ENCODE measurements around the gene KIF26A.

KIF26A gene

GRCh38 chr14:104211741-104212140 lies 73.4 kb downstream of the KIF26A start:
- H3K27ac ChIP-seq (ENCODE audit: low read depth, low read length) = no peak overlapping the region
- no peaks in the 10 kb centered on the region for H3K27me3 ChIP-seq (ENCODE audit: low read length)
- H3K36me3 ChIP-seq (ENCODE audit: low read length) = no peaks in the 10 kb centered on the region
- no peak overlapping the region for H3K4me3 ChIP-seq (ENCODE audit: insufficient read depth, low read length, poor library complexity, severe bottlenecking)
- no peaks in the 10 kb centered on the region for H3K9me3 ChIP-seq (ENCODE audit: insufficient read depth, low read length)
- TF ChIP-seq CTCF (IDR thresholded peaks at IDR 0.05; ENCODE audit: insufficient read depth, low read length, poor library complexity, severe bottlenecking) = no peak
- TF ChIP-seq EZH2phosphoT487 (conservative IDR thresholded peaks at IDR 0.05; ENCODE audit: low read length) = no peak
- H4K20me1 ChIP-seq (ENCODE audit: low read depth, low read length) = no peaks in the 10 kb centered on the region
- H3K79me2 ChIP-seq (ENCODE audit: insufficient read depth, low read length) = no peaks in the 10 kb centered on the region
- H3K9me2 ChIP-seq (replicated peaks; ENCODE audit: insufficient read depth, low read length) = no peaks in the 10 kb centered on the region
- no peak overlapping the region for H3K4me2 ChIP-seq (ENCODE audit: low read depth, low read length, poor library complexity, severe bottlenecking)
- H3K9ac ChIP-seq (ENCODE audit: low read length) = no peak overlapping the region
- no peaks in the 10 kb centered on the region for H3F3A ChIP-seq (ENCODE audit: insufficient read depth)
- no peak overlapping the region for H2AFZ ChIP-seq (ENCODE audit: low read depth, low read length, severe bottlenecking)

GRCh38 chr14:104212206-104213095 lies 74.1 kb downstream of the KIF26A start:
- no peak overlapping the region for H3K4me2 ChIP-seq (ENCODE audit: low read depth, low read length, poor library complexity, severe bottlenecking)
- no peak overlapping the region for H3K27ac ChIP-seq (ENCODE audit: low read depth, low read length)
- no peak overlapping the region for H3K4me3 ChIP-seq (ENCODE audit: insufficient read depth, low read length, poor library complexity, severe bottlenecking)
- no peaks in the 10 kb centered on the region for H3K27me3 ChIP-seq (ENCODE audit: low read length)
- H3F3A ChIP-seq (ENCODE audit: insufficient read depth) = no peaks in the 10 kb centered on the region
- no peaks in the 10 kb centered on the region for H3K36me3 ChIP-seq (ENCODE audit: low read length)
- H4K20me1 ChIP-seq (ENCODE audit: low read depth, low read length) = no peaks in the 10 kb centered on the region
- H3K9me2 ChIP-seq (replicated peaks; ENCODE audit: insufficient read depth, low read length) = no peaks in the 10 kb centered on the region
- no peak overlapping the region for H3K9ac ChIP-seq (ENCODE audit: low read length)
- TF ChIP-seq EZH2phosphoT487 (conservative IDR thresholded peaks at IDR 0.05; ENCODE audit: low read length) = no peak
- no peak for TF ChIP-seq CTCF (IDR thresholded peaks at IDR 0.05; ENCODE audit: insufficient read depth, low read length, poor library complexity, severe bottlenecking)
- no peak overlapping the region for H2AFZ ChIP-seq (ENCODE audit: low read depth, low read length, severe bottlenecking)
- H3K9me3 ChIP-seq (ENCODE audit: insufficient read depth, low read length) = no peaks in the 10 kb centered on the region
- H3K79me2 ChIP-seq (ENCODE audit: insufficient read depth, low read length) = no peaks in the 10 kb centered on the region

GRCh38 chr14:104213301-104214034 lies 75.1 kb downstream of the KIF26A start:
- TF ChIP-seq CTCF (IDR thresholded peaks at IDR 0.05; ENCODE audit: insufficient read depth, low read length, poor library complexity, severe bottlenecking) = no peak
- H2AFZ ChIP-seq (ENCODE audit: low read depth, low read length, severe bottlenecking) = no peak overlapping the region
- no peaks in the 10 kb centered on the region for H3K9me2 ChIP-seq (replicated peaks; ENCODE audit: insufficient read depth, low read length)
- H3K4me2 ChIP-seq (ENCODE audit: low read depth, low read length, poor library complexity, severe bottlenecking) = no peak overlapping the region
- no peaks in the 10 kb centered on the region for H3F3A ChIP-seq (ENCODE audit: insufficient read depth)
- H3K4me3 ChIP-seq (ENCODE audit: insufficient read depth, low read length, poor library complexity, severe bottlenecking) = no peak overlapping the region
- H3K36me3 ChIP-seq (ENCODE audit: low read length) = no peaks in the 10 kb centered on the region
- H3K9ac ChIP-seq (ENCODE audit: low read length) = no peak overlapping the region
- no peak overlapping the region for H3K27ac ChIP-seq (ENCODE audit: low read depth, low read length)
- H3K27me3 ChIP-seq (ENCODE audit: low read length) = no peaks in the 10 kb centered on the region
- no peaks in the 10 kb centered on the region for H3K79me2 ChIP-seq (ENCODE audit: insufficient read depth, low read length)
- H3K9me3 ChIP-seq (ENCODE audit: insufficient read depth, low read length) = no peaks in the 10 kb centered on the region
- no peaks in the 10 kb centered on the region for H4K20me1 ChIP-seq (ENCODE audit: low read depth, low read length)
